GM12878 (cell line): ENCODE results near the gene PHF23. TPM values are rescaled to one million over a fixed set of nuclear protein-coding genes. Genes with fewer than 3 reads are reported as not detected.

Experiments
- ATAC-seq: fragments of 200-7000 bp; cut with Tn5 transposase; 3 replicates; pipeline ENCODE4 v1.9.1; 2020; ENCODE audit warnings: mild to moderate bottlenecking, moderate library complexity
- BruUV-seq: library from RNA; stranded (reverse); fragments of 400-500 nt; replicated peaks from 2 replicates; lab custom pipeline; 2021; lab: Mats Ljungman, UMichigan
- CTCF ChIA-PET: fragments of 300-600 bp; sonication (Branson Sonifier 250); formaldehyde crosslinking; extraction: SDS; loops from one replicate; lab custom pipeline; 2021; ENCODE audit warnings: inconsistent platforms; lab: Yijun Ruan, JAX
- POLR2A ChIA-PET: fragments of 350-600 bp; formaldehyde crosslinking; extraction: SDS; loops from one replicate; lab custom pipeline; 2021; ENCODE audit warnings: inconsistent platforms; lab: Charles Lee
- RAD21 ChIA-PET: fragments of 300-600 bp; sonication (Branson Sonifier 250); formaldehyde crosslinking; loops from one replicate; lab custom pipeline; 2023; ENCODE audit warnings: antibody characterized with exemption; ENCODE audit not compliant: unreplicated experiment; lab: Charles Lee
- SMC1A ChIA-PET: fragments of 300-600 bp; sonication (Branson Sonifier 250); formaldehyde crosslinking; loops from one replicate; lab custom pipeline; 2023; ENCODE audit not compliant: unreplicated experiment, uncharacterized antibody; lab: Charles Lee
- DNase-seq: peaks from one replicate; pipeline ENCODE4 v3.0.0-alpha.2; 2011; ENCODE audit warnings: low read depth, low spot score
- FAIRE-seq: peaks from 3 replicates; lab custom pipeline; 2011; peaks lifted over from hg19 to GRCh38; lab: Jason Lieb, UNC
- H2AFZ ChIP-seq: 2 replicates; pipeline ENCODE4 v1.6.0; 2011; ENCODE audit warnings: low read depth, low read length, control low read depth; ENCODE audit not compliant: control insufficient read depth
- H3K27ac ChIP-seq: 2 replicates; pipeline ENCODE4 v1.5.1; 2011; ENCODE audit warnings: control low read depth; ENCODE audit not compliant: control insufficient read depth, insufficient read depth
- H3K27me3 ChIP-seq, 2 experiments: replicated peaks in 1 of 2; 2 replicates each; pipeline versions ENCODE4 v1.6.0 to v1.6.1; 2011; ENCODE audit warnings: low read length in 1 of 2; ENCODE audit not compliant: control insufficient read depth in 2 of 2, insufficient read depth in 2 of 2
- H3K36me3 ChIP-seq, 2 experiments: 2 replicates each; pipeline ENCODE4 v1.5.1; 2011; ENCODE audit warnings: low read length in 1 of 2; ENCODE audit not compliant: control insufficient read depth in 2 of 2, insufficient read depth in 2 of 2
- H3K4me1 ChIP-seq: 2 replicates; pipeline ENCODE4 v1.6.1; 2011; ENCODE audit warnings: mild to moderate bottlenecking, low read length, moderate library complexity, mixed read lengths; ENCODE audit not compliant: control insufficient read depth, insufficient read depth
- H3K4me2 ChIP-seq: 2 replicates; pipeline ENCODE4 v1.6.0; 2011; ENCODE audit warnings: control low read depth; ENCODE audit not compliant: control insufficient read depth, insufficient read depth
- H3K4me3 ChIP-seq: fragments of 200-600 bp; sonication (generic); 2 replicates; pipeline ENCODE4 v1.5.1; 2016
- H3K79me2 ChIP-seq: 2 replicates; pipeline ENCODE4 v1.6.0; 2011; ENCODE audit warnings: low read length; ENCODE audit not compliant: control insufficient read depth, insufficient read depth
- H3K9ac ChIP-seq: 2 replicates; pipeline ENCODE4 v1.8.0; 2011; ENCODE audit warnings: low read length, control low read depth, mixed read lengths; ENCODE audit not compliant: control insufficient read depth, insufficient read depth
- H3K9me3 ChIP-seq: replicated peaks from 3 replicates; pipeline ENCODE4 v1.5.1; 2011; ENCODE audit warnings: mild to moderate bottlenecking, low read length; ENCODE audit not compliant: control insufficient read depth, insufficient read depth
- H4K20me1 ChIP-seq: 2 replicates; pipeline ENCODE4 v1.6.0; 2011; ENCODE audit not compliant: control insufficient read depth, insufficient read depth
- CEBPZ ChIP-seq: fragments of 150-350 bp; IDR thresholded peaks from 2 replicates; pipeline ENCODE4 v1.6.1; 2016; ENCODE audit warnings: low read depth, low read length
- EP300 ChIP-seq, 2 experiments: fragments of 150-350 bp in 1 of 2; IDR thresholded peaks; 2 replicates each; pipeline ENCODE4 v1.6.1; 2011 to 2012; ENCODE audit warnings: low read depth in 2 of 2, low read length in 2 of 2, borderline replicate concordance in 1 of 2, improper control_type of control experiment in 1 of 2, inconsistent platforms in 1 of 2; ENCODE audit not compliant: control insufficient read depth in 1 of 2
- EZH2 ChIP-seq: IDR thresholded peaks from 2 replicates; pipeline ENCODE4 v1.6.1; 2012; ENCODE audit warnings: low read depth, mild to moderate bottlenecking, control low read depth, inconsistent platforms, low read length, borderline replicate concordance; ENCODE audit not compliant: control insufficient read depth
- NKRF ChIP-seq: fragments of 450-650 bp; conservative IDR thresholded peaks from 2 replicates; pipeline ENCODE4 v1.6.1; 2017; ENCODE audit warnings: mild to moderate bottlenecking, moderate library complexity
- POLR2AphosphoS2 ChIP-seq: IDR thresholded peaks from 2 replicates; pipeline ENCODE4 v1.6.1; 2011; ENCODE audit warnings: low read depth, mild to moderate bottlenecking, low read length, improper control_type of control experiment, moderate library complexity
- RB1 ChIP-seq: fragments of 450-650 bp; formaldehyde crosslinking; IDR thresholded peaks from 2 replicates; pipeline ENCODE4 v1.6.1; 2017; ENCODE audit warnings: mild to moderate bottlenecking, borderline replicate concordance
- RCOR1 ChIP-seq: conservative IDR thresholded peaks from 2 replicates; pipeline ENCODE4 v1.6.1; 2012; ENCODE audit warnings: low read depth, low read length, improper control_type of control experiment
- YY1 ChIP-seq: IDR thresholded peaks from 2 replicates; pipeline ENCODE4 v1.6.1; 2011; ENCODE audit warnings: low read depth, mild to moderate bottlenecking, low read length
- WGBS: methylation state at CpG from one replicate; pipeline ENCODE4 v1.1.6; 2016; ENCODE audit warnings: low lambda C conversion rate; ENCODE audit not compliant: insufficient replicate concordance, insufficient coverage; ENCODE audit errors: missing lambda C conversion rate; 5-methylcytosine and 5-hydroxymethylcytosine counted together
- in situ Hi-C: fragments of 300-500 bp; cut with MboI; formaldehyde crosslinking; loops from 9 replicates; pipeline ENCODE4 v1.14.3; 2018; ENCODE audit warnings: mixed read lengths
- intact Hi-C: fragments of 100-400 bp; cut with micrococcal nuclease; formaldehyde crosslinking; loops from one replicate; pipeline ENCODE4 v1.14.2; 2022; ENCODE audit not compliant: unreplicated experiment
- polyA plus RNA-seq, 11 experiments: library from polyadenylated mRNA; depleted of rRNA in 4 of 11; unstranded in 6 of 11; stranded (reverse) in 5 of 11; fragments of >200 nt; fragmentation: Nextera tagmentation in 4 of 11; fragmentation: Illumina TruSeq in 1 of 11; extraction: Ambion mirVana in 4 of 11; extraction: Trizol in 1 of 11; gene quantifications; 1 replicate in 1 of 11; 2 replicates in 10 of 11; pipeline versions ENCODE4 v1.2.1 to v1.2.3, GENCODE V29; 2011 to 2016; ENCODE audit warnings: inconsistent platforms in 2 of 11, missing spikeins in 2 of 11, low read depth in 1 of 11
- total RNA-seq, 4 experiments: library from RNA; depleted of rRNA in 3 of 4; stranded (reverse); fragments of >200 nt in 3 of 4; fragmentation: Illumina TruSeq in 1 of 4; extraction: Trizol in 1 of 4; gene quantifications; 2 replicates each; pipeline versions ENCODE4 v1.2.1 to v1.2.3, GENCODE V29; 2013 to 2021

The PHF23 gene
- total and polyA plus RNA-seq, 10 of the 15 experiments (the other 5 are each of a cell fraction or from before 2014, with no cell fraction given), result 8.2 to 84.8 (median 32.6) TPM

GRCh38 chr17:7208754-7209460, 30.4 kb downstream of the PHF23 start:
- POLR2A ChIA-PET, result no interaction called here
- Histone ChIP-seq H3K36me3 (no peaks in the 10 kb centered on the region), H3K4me2 (no peak overlapping the region), H3K27ac (no peak overlapping the region), H2AFZ (no peak overlapping the region), H3K4me1 (peaks cover 11% of the 10 kb centered on the region), H3K9ac (no peak overlapping the region), H3K27me3 (no peaks in the 10 kb centered on the region), H4K20me1 (no peaks in the 10 kb centered on the region), H3K9me3 (no peaks in the 10 kb centered on the region), H3K79me2 (no peaks in the 10 kb centered on the region), H3K4me3 (no peak overlapping the region)
- TF ChIP-seq CEBPZ (no peak), EZH2 (no peak), EP300 (IDR thresholded peaks at IDR 0.05; ENCODE audit: borderline replicate concordance in 1 of 2, control insufficient read depth in 1 of 2, low read depth in 2 of 2, low read length in 2 of 2) (no peak), RCOR1 (no peak), RB1 (no peak), POLR2AphosphoS2 (no peak), YY1 (no peak), NKRF (no peak)
- 44% methylated on average over 9 of the region's 9 CpGs for WGBS
- in situ Hi-C loops, result no loop called here
- intact Hi-C loops, result no loop called here
- no TSS peak for BruUV-seq
- FAIRE-seq (no peak), ATAC-seq (no peak), DNase-seq (no peak)
- SMC1A ChIA-PET, result no interaction called here
- RAD21 ChIA-PET, result interaction anchor here (1.3 kb wide), 1 partner anchor 11 kb away, joined by 4 read pairs; the partner anchor contains the start of genes ACADVL and DLG4
- CTCF ChIA-PET, result no interaction called here
